GM18505 (cell line): ENCODE data around the gene TPD52L1.

Experiments
- ATAC-seq: cut with Tn5 transposase; IDR thresholded peaks from one replicate; pipeline ENCODE4 v1.9.1; 2021; ENCODE audit not compliant: unreplicated experiment
- POLR2A ChIP-seq: IDR thresholded peaks from 4 replicates; pipeline ENCODE4 v1.6.1; 2011; ENCODE audit warnings: borderline replicate concordance; ENCODE audit not compliant: insufficient read depth, insufficient read length; ENCODE audit errors: extremely low read depth

TPD52L1 gene

DNA sequence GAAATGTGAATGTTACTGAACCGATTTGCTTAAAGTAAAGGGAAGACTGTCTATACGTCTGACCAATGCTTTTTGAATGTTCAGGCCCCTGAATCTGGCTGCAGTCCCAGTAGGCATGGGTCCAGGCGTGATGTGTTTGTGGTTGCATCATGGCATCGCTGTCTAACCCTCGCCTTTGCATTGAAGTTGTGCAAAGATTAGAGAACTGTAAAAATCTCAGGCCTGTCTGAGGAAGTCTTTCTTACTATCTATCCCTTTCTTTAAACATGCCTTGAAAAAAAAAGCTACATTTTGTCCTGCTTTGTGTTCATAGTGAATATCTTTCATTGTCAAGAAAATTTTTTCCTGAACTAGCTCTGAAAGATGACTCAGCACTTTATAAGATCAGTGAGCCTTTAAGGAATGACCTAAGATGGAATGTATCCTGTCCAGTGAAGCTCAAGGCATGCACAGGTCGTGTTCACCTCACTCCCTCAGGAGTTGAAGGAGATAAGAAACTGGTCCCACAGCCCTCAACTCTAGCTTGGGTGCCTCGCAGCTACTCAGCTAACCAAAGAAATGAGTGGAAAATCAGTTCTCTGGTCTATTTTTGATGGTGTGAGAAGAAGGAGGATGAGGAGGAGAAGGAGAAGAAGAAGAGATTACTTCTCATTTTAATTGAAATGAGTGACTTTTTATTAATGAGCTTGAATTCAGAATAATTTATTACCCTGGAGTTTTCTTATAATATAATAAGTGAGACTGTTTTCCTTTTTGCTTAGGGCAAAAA is 48.6 kb downstream of the TPD52L1 start:
- no peak for TF ChIP-seq POLR2A
- no peak for ATAC-seq

DNA sequence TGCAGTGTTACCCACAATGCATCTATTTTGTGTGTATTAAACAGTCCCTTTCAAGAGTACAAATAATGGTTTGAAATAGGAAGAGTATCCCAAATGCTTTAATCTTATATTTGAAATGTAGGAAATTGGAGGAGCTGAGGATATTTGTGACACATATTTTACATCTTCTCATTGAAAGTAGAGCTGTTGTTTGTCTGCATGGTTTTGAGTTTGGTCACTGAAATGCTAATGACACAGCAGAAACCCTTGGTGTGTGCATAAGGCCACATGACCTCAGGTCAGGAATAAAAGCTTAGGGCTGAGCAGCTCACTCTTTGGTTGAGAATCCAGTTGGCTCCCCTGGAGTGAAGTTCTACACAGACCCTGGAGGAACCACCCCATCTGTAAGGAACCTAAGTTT is 49.8 kb downstream of the TPD52L1 start:
- TF ChIP-seq POLR2A = no peak
- no peak for ATAC-seq

DNA sequence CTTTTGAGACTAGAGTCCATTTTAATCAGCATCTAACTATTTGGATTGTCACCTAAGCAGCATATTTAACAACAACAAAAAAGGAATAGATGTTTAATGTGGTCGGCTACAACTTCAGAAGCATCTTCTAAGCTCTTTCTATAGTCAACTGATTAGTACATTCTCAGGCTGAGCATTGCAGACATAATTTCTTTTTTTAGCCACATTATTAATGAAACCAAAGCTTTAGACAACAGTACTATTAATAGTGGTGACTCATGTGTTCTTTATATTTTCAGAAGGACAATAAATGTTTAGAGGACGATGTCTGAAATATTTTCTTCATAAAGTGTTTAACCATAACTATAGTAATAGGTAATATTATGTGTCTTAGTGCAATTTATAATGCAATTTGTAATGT is 52.4 kb downstream of the TPD52L1 start:
- no peak for ATAC-seq

DNA sequence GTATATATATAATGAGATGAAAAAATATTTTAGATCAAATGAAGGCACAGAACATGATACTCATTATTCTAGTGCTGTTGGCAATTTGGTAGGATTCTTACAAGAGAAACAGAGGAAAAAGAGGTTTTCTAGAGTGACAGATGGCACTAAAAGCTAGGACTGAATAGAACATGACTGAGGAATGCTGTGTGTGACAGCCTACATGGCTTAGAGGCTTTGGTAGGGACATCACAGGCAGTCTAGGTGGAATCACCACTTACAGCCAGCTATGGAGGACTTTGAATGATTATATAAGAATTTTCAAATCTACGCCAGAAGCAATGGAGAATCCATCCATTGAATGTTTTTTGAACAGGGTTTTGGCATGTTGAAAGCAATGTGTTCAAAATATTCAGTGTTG is 52.8 kb downstream of the TPD52L1 start:
- ATAC-seq = no peak
- TF ChIP-seq POLR2A = no peak

More for the DNA sequence above, 52.4 kb downstream of the TPD52L1 start:
- TF ChIP-seq POLR2A = no peak

DNA sequence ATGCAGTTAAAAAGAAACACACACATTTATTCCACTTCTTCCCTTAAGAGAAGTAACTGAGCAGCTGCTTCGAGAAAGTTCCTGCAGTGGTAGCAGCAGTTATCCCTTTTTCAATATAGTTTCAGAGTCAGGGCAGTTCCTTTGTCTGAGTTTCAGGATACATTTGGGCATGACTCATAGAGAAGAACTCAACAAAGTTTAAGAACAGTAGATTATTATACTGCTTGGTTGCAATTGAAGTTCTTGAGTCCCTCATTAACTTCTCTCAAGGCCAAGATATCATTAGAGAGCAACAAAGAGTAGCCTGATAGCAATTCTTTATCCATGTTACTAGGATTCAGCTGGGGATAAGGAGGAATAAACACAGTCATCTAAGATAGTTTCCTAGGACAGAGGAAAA is 54.4 kb downstream of the TPD52L1 start:
- no peak for ATAC-seq
- no peak for TF ChIP-seq POLR2A

DNA sequence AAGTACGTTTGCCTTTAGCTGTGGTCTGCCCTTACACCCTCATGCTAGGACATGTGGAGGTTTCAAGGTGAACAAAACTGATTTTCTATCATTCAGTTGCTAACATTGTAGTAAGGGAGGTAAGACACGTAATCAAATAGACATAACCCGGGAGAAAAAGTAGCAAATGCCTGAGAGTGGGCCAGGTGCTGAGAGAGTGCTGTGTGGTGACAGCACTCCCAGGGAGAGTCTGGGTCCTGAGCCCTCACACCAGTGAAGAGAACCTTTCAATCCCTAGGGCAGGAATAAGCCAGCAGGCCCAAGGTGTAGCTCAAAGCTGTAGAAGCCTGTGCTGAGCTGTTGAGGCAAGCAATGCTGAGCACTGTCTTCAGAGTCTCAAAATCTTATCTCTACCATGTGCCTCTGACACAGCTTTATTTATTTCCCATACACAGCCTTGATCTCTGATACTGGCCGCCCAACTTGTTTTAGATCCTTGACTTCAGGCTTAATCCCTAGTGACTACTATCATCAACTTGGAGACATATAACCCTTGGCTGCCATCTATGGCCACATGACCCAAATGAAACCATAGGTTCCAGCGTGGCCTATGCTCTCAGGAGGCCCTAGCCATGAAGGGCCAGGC is 55.2 kb downstream of the TPD52L1 start:
- ATAC-seq = no peak
- TF ChIP-seq POLR2A = no peak

DNA sequence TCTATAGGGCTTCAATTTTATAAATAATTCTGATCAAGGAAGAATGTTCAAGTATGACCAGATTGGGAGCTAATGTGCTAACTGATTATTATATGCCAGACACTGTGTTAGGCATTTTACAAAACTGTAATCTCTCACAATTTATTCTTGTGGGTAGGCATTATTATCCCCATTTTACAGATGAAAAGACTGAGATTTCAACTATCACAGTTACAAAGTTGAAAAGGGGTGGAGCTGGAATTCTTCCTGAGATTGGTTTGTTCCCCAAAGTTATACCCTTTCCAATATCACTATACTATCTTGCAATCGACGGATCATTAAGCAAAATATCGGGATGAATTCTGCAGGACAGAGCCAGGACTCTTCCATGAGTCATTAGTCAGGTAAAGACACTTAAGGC is 57.1 kb downstream of the TPD52L1 start:
- ATAC-seq = no peak
- TF ChIP-seq POLR2A = no peak

DNA sequence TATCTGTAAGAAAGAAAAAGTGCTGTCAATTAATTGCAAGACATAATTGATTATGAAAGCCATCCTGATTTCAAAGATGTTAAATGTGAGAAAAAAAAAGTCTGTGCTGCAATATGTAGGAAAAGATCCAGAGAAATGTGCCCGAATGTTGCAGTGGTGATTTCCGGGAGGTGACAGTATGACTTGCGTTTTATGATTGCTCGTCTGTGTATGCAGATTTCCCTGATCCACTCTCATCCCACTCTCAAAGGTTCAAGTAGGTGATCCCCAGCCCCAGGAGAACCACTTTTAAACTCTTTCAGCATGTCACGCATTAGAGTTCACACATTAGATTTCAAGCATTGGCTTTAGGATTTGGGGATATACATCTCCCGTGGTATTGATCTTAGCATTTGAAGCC is 57.8 kb downstream of the TPD52L1 start:
- no peak for ATAC-seq
- TF ChIP-seq POLR2A = no peak

DNA sequence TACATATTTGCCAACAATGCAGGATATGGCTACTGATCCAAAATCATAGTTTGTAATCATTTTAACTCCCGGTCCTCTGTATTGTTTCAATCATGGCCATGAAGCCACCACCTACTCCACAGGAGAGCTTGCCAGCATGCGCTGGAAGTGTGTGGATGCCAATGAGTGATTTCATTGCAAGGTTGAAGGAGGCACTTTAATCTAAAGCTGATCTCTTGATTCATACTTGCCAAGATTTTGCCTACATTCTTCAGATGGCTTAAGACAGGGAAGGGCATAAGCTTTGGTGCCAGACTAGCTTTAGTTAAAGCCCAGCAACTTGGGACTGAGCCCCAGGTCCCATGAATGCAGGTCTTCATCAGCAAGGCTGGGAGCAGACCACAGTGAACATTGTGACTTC is 58.8 kb downstream of the TPD52L1 start:
- no peak for TF ChIP-seq POLR2A

DNA sequence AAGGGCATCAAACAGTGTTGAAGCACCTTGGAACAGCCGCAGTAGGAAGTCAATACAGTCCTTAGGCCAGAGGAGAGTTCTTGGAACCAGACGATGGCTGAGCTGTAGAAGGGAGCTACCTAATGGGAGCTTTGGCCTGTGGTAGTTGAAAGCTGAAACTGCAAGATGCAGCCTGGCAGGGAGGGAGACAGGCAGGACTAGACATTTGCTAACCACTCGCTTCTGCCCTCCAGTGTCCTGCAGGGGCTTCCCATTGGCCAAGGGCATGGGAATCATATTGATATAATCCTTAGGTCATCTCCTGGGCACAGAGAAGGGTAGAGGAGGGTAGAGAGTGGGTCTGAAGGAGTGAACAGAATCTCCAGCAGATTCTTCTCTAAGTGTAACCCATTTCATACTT is 60.4 kb downstream of the TPD52L1 start:
- ATAC-seq = no peak
- no peak for TF ChIP-seq POLR2A

More for the DNA sequence above, 58.8 kb downstream of the TPD52L1 start:
- ATAC-seq = no peak

DNA sequence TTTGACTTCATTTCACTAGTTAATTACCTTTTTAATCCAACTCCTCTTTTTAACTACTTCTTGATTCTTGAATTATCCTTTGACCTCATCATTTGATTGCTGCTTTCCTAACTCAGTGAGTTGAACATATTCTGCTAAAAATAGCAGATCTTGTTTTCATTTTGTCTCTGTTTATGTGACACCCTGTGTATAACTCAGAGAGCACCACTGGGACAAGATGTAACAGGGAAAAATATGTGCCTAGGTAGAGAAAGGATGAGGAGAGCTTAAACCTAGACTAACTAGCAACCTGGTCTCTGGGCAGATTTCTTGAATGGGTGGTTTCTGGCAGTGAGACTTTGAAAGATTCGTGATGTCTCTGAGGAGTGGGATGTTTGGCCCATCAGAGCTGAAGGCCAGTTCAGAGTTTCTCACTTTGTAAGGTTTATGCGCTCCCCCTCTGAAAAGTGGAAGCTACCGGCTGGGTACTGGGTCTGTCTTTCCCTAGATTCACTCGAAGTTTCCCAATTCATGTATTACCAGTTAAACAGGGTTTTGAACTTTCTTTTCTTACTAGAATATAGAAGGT is 61.8 kb downstream of the TPD52L1 start:
- no peak for TF ChIP-seq POLR2A
- ATAC-seq = no peak

DNA sequence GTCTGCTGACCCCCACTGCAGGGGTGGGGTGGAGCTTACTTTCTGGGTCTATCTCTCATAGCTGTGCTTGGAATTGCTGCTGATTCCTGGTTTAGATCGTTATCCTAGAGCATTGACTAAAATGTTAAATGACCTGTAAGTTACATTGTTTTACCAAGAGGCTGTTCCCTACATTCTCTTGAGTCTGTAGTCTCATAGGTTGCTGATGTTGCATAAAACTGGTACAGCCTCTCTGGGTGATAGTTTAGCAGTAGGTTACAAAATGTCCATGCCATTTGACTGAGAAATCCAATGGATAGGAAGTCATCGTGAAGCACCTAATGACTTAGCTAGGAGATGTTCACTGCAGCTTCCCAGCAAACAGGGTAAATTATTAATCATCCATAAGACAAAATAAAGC is 62.4 kb downstream of the TPD52L1 start:
- no peak for TF ChIP-seq POLR2A
- no peak for ATAC-seq

DNA sequence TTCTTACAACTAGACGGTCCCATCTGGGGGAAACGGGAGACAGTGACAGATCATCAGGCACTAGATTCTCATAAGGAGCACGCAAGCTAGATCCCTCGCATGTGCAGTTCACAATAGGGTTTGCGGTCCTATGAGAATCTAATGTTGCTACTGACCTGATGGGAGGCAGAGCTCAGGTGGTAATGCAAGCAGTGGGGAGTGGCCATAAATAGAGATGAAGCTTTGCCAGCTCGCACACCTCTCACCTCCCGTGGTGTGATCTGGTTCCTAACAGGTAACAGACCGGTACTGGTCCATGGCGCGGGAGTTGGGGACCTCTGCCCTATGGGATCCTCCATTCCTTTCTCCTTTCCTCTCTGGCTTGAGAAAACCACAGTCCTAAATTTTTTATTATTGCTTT is 63.8 kb downstream of the TPD52L1 start:
- ATAC-seq = no peak
- no peak for TF ChIP-seq POLR2A

DNA sequence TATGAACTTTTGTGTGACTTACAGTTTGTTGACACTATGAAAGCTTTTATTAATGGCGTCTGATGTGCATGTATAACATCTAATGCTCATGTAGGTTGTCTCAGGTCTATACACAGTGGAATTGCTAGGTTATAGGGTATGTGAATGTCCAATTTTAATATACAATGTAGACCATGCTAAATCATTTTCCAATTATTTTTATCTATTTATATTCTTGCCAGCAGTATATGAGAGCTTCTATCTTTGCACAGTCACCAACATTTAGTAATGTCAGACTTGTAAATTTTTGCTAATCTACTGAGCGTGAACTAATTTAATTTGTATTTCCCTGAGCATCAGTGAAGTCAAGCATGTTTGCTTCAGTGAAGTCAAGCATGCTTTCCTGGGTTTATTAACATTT is 64.4 kb downstream of the TPD52L1 start:
- no peak for ATAC-seq
- no peak for TF ChIP-seq POLR2A

DNA sequence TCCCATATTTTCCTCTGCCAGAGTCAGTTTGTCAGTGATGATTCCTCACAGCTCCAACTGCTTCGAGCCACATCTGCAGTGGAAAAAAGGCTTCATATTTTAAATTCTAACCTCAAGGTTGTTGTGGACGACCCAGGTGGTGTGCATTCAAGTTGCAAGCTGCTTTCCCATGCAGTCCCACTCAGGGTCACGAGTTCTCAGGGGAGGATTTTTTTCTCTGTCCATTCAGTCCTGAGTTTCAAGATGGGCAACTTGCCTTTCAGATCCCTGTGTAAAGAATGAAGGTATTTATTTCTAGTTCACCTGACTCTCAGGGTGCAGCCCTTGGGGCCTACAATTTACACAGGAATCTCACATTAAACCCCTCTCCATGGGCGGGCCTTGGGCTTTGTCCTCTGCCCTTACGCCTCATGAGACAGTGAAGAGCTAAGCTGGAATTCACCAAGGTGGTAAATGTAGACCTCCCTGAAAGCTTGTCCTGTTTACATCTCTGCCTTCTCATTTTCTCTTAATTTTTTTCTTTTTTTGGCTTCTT is 65.9 kb downstream of the TPD52L1 start:
- no peak for TF ChIP-seq POLR2A
- ATAC-seq = no peak

DNA sequence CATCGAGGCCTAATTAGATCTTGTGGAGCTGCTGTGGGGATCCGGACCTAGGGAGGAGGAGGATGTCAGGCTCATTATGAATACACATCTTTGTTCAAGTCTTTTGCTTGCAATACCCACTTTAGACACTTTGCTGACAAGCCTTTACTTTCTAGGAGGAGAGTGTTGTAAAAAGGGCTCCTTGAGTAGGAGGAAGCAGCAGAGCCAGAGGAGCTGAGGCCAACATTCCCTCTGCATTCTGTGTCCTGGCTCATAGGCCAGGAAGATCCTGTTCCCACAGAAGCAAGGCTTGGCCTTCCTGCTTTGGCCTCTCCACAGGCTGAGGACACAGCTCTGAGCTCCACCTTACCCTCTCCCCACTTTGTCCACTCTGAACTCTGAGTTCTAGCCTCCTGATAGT is 67.1 kb downstream of the TPD52L1 start:
- no peak for ATAC-seq
- no peak for TF ChIP-seq POLR2A
